DOHH2 (cell line): ENCODE measurements around the gene OR51I1.

ENCODE experiments used
- H3F3A ChIP-seq: fragments of 200-600 bp; sonication (generic), shearing (Covaris generic); 2 replicates; pipeline ENCODE4 v1.6.0; 2016; ENCODE audit warnings: antibody characterized with exemption, mild to moderate bottlenecking; ENCODE audit not compliant: control insufficient read depth, insufficient read depth
- H3K27ac ChIP-seq: fragments of 200-600 bp; sonication (generic); 2 replicates; pipeline ENCODE4 v1.5.1; 2014; ENCODE audit warnings: low read depth, mild to moderate bottlenecking, low read length, moderate library complexity
- H3K27me3 ChIP-seq: fragments of 200-600 bp; sonication (generic); 2 replicates; pipeline ENCODE4 v1.6.1; 2014; ENCODE audit warnings: mild to moderate bottlenecking, low read length, mixed read lengths; ENCODE audit not compliant: control insufficient read depth
- H3K36me3 ChIP-seq: fragments of 200-600 bp; sonication (generic); 2 replicates; pipeline ENCODE4 v1.6.1; 2014; ENCODE audit warnings: mild to moderate bottlenecking, low read length, moderate library complexity, mixed read lengths; ENCODE audit not compliant: control insufficient read depth
- H3K4me1 ChIP-seq: fragments of 200-600 bp; sonication (generic); 2 replicates; pipeline ENCODE4 v1.6.1; 2014; ENCODE audit warnings: mild to moderate bottlenecking, low read length, mixed read lengths; ENCODE audit not compliant: control insufficient read depth
- H3K4me2 ChIP-seq: fragments of 200-600 bp; sonication (generic); 2 replicates; pipeline ENCODE4 v1.6.0; 2014; ENCODE audit warnings: mild to moderate bottlenecking, low read length, moderate library complexity
- H3K4me3 ChIP-seq: fragments of 200-600 bp; sonication (generic); 2 replicates; pipeline ENCODE4 v1.5.1; 2014; ENCODE audit warnings: mild to moderate bottlenecking, low read length, mixed read lengths
- H3K79me2 ChIP-seq: fragments of 200-600 bp; sonication (generic); 2 replicates; pipeline ENCODE4 v1.6.1; 2014; ENCODE audit warnings: mild to moderate bottlenecking, low read length, mixed read lengths; ENCODE audit not compliant: control insufficient read depth
- H3K9me2 ChIP-seq: fragments of 200-600 bp; sonication (generic); replicated peaks from 2 replicates; pipeline ENCODE4 v1.6.1; 2014; ENCODE audit warnings: mild to moderate bottlenecking, low read length, mixed read lengths; ENCODE audit not compliant: control insufficient read depth
- H3K9me3 ChIP-seq: fragments of 200-600 bp; sonication (generic); 2 replicates; pipeline ENCODE4 v1.6.1; 2014; ENCODE audit warnings: antibody characterized with exemption, low read length, mixed read lengths; ENCODE audit not compliant: control insufficient read depth, insufficient read depth
- H4K20me1 ChIP-seq: fragments of 200-600 bp; sonication (generic); 2 replicates; pipeline ENCODE4 v1.6.0; 2014; ENCODE audit warnings: low read depth, mild to moderate bottlenecking, antibody characterized with exemption, low read length, moderate library complexity; ENCODE audit not compliant: control insufficient read depth, insufficient read depth
- EZH2phosphoT487 ChIP-seq: fragments of 200-600 bp; sonication (generic); IDR thresholded peaks from 2 replicates; pipeline ENCODE4 v1.6.1; 2017; ENCODE audit warnings: borderline replicate concordance, mild to moderate bottlenecking, antibody characterized with exemption, low read length, moderate library complexity, mixed read lengths
- TF ChIP-seq, protein P1 (sequence below): fragments of 200-600 bp; sonication (generic); IDR thresholded peaks from one replicate; pipeline ENCODE4 v1.5.1; 2014; ENCODE audit warnings: antibody characterized with exemption, mild to moderate bottlenecking, low read depth, low read length; ENCODE audit not compliant: poor library complexity, severe bottlenecking

Gene OR51I1

DNA sequence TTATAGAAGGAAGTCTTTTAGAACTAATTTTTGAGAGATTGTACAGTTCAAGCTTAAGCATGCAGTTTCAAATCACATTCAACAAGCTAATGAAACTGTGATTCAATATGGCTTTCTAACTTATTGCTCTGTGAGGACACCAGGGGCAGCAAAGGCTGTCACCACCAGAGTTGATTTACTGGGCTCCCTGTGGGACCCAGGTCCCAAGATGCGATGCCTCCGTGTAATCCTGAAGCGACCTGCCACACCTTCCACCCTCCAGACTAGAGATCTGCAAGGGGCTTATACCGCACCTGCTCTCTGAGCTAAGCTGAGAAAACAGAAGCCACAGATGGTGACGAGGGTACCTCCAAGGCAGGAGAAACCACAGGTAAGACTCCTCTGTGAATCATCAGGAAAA lies 20.3 kb downstream of the OR51I1 start:
- H3K79me2 ChIP-seq: no peaks in the 10 kb centered on the region
- no peaks in the 10 kb centered on the region for H3F3A ChIP-seq
- H3K4me3 ChIP-seq: no peak overlapping the region
- no peak overlapping the region for H3K27ac ChIP-seq
- no peaks in the 10 kb centered on the region for H4K20me1 ChIP-seq
- H3K9me3 ChIP-seq: no peaks in the 10 kb centered on the region
- H3K27me3 ChIP-seq: no peaks in the 10 kb centered on the region
- no peaks in the 10 kb centered on the region for H3K4me1 ChIP-seq
- TF ChIP-seq, protein P1, sequence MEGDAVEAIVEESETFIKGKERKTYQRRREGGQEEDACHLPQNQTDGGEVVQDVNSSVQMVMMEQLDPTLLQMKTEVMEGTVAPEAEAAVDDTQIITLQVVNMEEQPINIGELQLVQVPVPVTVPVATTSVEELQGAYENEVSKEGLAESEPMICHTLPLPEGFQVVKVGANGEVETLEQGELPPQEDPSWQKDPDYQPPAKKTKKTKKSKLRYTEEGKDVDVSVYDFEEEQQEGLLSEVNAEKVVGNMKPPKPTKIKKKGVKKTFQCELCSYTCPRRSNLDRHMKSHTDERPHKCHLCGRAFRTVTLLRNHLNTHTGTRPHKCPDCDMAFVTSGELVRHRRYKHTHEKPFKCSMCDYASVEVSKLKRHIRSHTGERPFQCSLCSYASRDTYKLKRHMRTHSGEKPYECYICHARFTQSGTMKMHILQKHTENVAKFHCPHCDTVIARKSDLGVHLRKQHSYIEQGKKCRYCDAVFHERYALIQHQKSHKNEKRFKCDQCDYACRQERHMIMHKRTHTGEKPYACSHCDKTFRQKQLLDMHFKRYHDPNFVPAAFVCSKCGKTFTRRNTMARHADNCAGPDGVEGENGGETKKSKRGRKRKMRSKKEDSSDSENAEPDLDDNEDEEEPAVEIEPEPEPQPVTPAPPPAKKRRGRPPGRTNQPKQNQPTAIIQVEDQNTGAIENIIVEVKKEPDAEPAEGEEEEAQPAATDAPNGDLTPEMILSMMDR: no peak
- TF ChIP-seq EZH2phosphoT487: no peak
- H3K9me2 ChIP-seq: no peaks in the 10 kb centered on the region
- H3K36me3 ChIP-seq: no peaks in the 10 kb centered on the region
- H3K4me2 ChIP-seq: no peak overlapping the region

DNA sequence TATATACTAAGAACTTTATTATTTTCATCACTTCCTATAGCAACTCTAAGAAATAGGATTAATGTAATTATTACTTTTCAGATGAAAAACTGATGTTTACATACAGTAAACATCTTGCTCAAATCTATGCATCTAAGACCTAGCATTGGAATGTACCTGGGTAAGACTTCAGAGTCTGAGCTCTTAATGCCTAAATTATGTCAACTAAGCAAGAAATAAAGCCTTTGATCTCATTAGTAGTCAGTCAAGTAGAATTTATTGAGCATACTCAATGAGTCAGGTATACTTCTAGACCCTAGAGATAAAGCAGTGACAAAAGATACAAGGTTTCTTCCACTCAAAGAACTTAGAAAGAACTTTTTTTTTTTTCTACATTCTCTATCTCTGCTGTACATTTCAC lies 36.1 kb downstream of the OR51I1 start:
- Histone ChIP-seq H3K9me3 (peaks cover 3% of the 10 kb centered on the region; the same call in 1 of the 2 replicates), H3K27me3 (no peaks in the 10 kb centered on the region), H3K4me3 (no peak overlapping the region), H3K4me2 (no peak overlapping the region), H3K4me1 (no peaks in the 10 kb centered on the region), H3F3A (no peaks in the 10 kb centered on the region), H3K27ac (no peak overlapping the region), H3K9me2 (no peaks in the 10 kb centered on the region), H4K20me1 (no peaks in the 10 kb centered on the region), H3K79me2 (no peaks in the 10 kb centered on the region), H3K36me3 (no peaks in the 10 kb centered on the region)
- TF ChIP-seq, protein P1: no peak
- TF ChIP-seq EZH2phosphoT487: no peak

DNA sequence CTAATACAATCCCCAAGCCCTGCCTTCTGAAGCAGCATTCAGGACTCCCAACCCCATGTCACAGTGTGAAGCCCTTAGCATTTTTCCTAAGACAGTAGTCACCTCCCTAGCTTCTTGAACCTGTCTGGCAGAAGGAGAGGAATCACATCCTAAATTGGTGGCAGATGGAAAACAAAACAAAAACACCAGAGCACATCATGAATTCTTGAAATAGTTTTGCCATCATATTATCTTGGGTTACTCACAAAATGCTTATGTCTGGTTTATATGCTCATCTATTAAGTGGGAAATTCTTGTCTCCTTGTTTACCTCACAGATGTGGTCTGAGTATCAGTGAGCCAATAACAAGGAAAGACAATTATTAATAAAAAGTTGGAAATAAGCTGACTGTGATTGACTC lies 42.4 kb downstream of the OR51I1 start:
- Histone ChIP-seq H3F3A (no peaks in the 10 kb centered on the region), H3K27me3 (no peaks in the 10 kb centered on the region), H3K4me2 (no peak overlapping the region), H3K36me3 (no peaks in the 10 kb centered on the region), H3K27ac (no peak overlapping the region), H3K4me1 (no peaks in the 10 kb centered on the region), H3K9me3 (peaks cover 3% of the 10 kb centered on the region; the same call in 1 of the 2 replicates), H3K9me2 (no peaks in the 10 kb centered on the region), H3K79me2 (no peaks in the 10 kb centered on the region), H4K20me1 (no peaks in the 10 kb centered on the region), H3K4me3 (no peak overlapping the region)
- TF ChIP-seq EZH2phosphoT487: no peak
- TF ChIP-seq, protein P1: no peak

DNA sequence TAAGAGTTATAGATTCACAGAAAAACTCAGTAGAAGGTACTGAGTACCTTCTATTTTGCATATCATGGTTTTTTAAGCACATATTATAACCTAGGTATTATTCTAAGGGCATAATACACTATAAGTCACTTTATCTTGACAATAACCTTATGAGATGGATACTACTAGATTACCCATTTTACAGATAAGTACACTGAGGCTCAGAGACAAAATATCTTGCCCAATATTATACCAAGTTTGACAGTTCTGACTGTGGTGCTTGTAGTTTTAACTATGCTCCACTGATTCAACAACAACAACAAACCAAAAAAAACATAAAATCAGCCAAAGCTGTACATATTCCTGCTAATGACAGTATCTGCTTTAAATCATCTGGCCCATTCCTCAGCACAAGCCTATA lies 47.2 kb downstream of the OR51I1 start:
- Histone ChIP-seq H3K4me2 (no peak overlapping the region), H3K27me3 (no peaks in the 10 kb centered on the region), H4K20me1 (no peaks in the 10 kb centered on the region), H3K4me3 (no peak overlapping the region), H3K79me2 (no peaks in the 10 kb centered on the region), H3K9me2 (no peaks in the 10 kb centered on the region), H3K4me1 (no peaks in the 10 kb centered on the region), H3K27ac (no peak overlapping the region), H3K36me3 (no peaks in the 10 kb centered on the region), H3K9me3 (no peaks in the 10 kb centered on the region), H3F3A (no peaks in the 10 kb centered on the region)
- TF ChIP-seq EZH2phosphoT487: no peak
- TF ChIP-seq, protein P1: no peak
